OCI-LY7 (cell line): Measurements from ENCODE around the gene ING4.

Source experiments
- EZH2phosphoT487 ChIP-seq: fragments of 200-600 bp; sonication (generic); IDR thresholded peaks from 2 replicates; pipeline ENCODE4 v1.6.1; 2018; ENCODE audit warnings: low read depth, borderline replicate concordance, mild to moderate bottlenecking, mixed run types, antibody characterized with exemption, low read length, moderate library complexity, mixed read lengths
- TF ChIP-seq, protein P1 (sequence below): fragments of 200-600 bp; sonication (generic); conservative IDR thresholded peaks from 2 replicates; pipeline ENCODE4 v1.5.1; 2014; ENCODE audit warnings: mild to moderate bottlenecking, antibody characterized with exemption, low read length, moderate library complexity, mixed read lengths

DNA sequence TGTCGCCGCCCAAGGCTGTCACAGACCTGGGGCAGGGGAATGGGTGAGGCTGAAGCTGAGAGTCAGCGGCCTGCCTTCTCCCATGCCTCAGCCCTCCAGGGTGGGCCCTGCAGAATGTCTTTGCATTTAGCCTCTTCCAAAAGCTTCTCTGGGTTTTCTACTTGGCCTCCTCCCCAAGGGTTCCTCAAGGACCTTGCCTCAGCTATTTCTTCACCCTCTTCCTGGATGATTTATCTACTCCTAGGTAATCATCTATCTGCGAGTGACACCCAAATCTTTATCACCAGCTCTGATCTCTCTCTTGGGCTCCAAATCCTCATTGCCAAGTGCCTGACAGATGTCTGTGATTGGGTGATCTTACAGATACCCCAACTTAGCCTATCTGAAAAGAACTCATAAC, 22.4 kb downstream of the ING4 start:
- TF ChIP-seq, protein P1, sequence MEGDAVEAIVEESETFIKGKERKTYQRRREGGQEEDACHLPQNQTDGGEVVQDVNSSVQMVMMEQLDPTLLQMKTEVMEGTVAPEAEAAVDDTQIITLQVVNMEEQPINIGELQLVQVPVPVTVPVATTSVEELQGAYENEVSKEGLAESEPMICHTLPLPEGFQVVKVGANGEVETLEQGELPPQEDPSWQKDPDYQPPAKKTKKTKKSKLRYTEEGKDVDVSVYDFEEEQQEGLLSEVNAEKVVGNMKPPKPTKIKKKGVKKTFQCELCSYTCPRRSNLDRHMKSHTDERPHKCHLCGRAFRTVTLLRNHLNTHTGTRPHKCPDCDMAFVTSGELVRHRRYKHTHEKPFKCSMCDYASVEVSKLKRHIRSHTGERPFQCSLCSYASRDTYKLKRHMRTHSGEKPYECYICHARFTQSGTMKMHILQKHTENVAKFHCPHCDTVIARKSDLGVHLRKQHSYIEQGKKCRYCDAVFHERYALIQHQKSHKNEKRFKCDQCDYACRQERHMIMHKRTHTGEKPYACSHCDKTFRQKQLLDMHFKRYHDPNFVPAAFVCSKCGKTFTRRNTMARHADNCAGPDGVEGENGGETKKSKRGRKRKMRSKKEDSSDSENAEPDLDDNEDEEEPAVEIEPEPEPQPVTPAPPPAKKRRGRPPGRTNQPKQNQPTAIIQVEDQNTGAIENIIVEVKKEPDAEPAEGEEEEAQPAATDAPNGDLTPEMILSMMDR = no peak
- TF ChIP-seq EZH2phosphoT487 = no peak
